Adrenal gland (tissue), 5 donors: ENCODE results near the gene ITIH4.

Experiments used
- CTCF ChIP-seq, 6 experiments: fragments of 450-650 bp in 4 of 6; fragments of 200-600 bp in 2 of 6; sonication (generic) in 1 of 6; IDR thresholded peaks; 1 replicate in 5 of 6; 2 replicates in 1 of 6; pipeline versions ENCODE4 v1.5.1 to v1.8.0; 2016 to 2021; ENCODE audit warnings: antibody characterized with exemption in 6 of 6, mild to moderate bottlenecking in 2 of 6, moderate library complexity in 1 of 6
- POLR2A ChIP-seq, 2 donors: fragments of 450-650 bp; IDR thresholded peaks; one replicate each; pipeline ENCODE4 v1.6.1; 2017; ENCODE audit warnings: antibody characterized with exemption in 2 of 2, mild to moderate bottlenecking in 2 of 2, moderate library complexity in 1 of 2
- donor health status: DM: no; HTN: no; CAD: no.

GRCh38 chr3:52841211-52841980 lies 10.9 kb upstream of the ITIH4 start:
- no peak for TF ChIP-seq POLR2A (IDR thresholded peaks at IDR 0.05)
- TF ChIP-seq CTCF (IDR thresholded peaks at IDR 0.05) = no peak
